Measurements from ENCODE around the gene CCDC15. TPM values are rescaled to one million over a fixed set of nuclear protein-coding genes. Genes with fewer than 3 reads are reported as not detected.
"Not testable (repeated sequence)": the region's sequence is repeated elsewhere in the genome, so short reads cannot be mapped to it uniquely, and the experiment has no call there.

Gene CCDC15
- total RNA-seq, 2 experiments from 2014 or later = 4.3 to 4.5 TPM

DNA sequence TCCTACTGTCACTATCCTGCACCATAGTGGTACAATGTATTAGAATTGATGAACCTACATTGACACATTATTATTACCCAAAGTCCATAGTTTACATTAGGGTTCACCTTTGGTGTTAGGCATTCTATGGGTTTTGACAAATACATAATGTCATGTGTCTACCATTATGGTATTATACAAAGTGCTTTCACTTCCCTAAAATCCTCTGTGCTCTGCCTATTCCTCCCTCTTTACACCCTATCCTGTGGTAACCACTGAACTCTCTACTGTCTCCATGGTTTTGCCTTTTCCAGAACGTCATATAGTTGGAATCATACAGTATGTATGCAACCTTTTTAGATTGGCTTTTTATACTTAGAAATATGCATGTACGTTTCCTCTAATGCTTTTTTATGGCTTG is 51.5 kb downstream of the CCDC15 start:
- DNase-seq = no peak
- H3K27me3 Mint-ChIP-seq = no peaks in the 10 kb centered on the region
- H3K4me1 Mint-ChIP-seq = no peaks in the 10 kb centered on the region
- H3K36me3 Mint-ChIP-seq = peaks cover 58% of the 10 kb centered on the region
- no peak overlapping the region for H3K27ac Mint-ChIP-seq
- peaks cover 8% of the 10 kb centered on the region for H3K9me3 Mint-ChIP-seq
- H3K4me3 Mint-ChIP-seq = no peak overlapping the region

DNA sequence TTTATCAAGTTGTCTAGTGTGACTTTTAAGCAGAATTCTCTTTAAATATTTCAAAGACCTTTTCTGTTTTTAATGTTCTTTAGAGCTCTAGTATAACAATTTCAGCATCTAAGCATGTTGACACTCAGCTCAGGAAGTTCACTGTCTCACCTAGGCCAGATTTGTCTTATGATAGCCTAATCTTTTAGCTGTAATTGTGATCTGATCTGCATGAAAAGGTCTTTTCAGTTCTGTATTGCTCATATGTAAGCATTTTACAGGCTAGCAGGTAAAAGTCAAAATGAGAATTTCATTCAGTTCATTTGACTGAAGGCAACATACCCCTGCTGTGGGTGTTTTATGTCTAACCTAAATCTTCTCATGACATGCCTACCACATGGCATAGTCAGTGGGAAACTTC is 62.4 kb downstream of the CCDC15 start:
- no peak for DNase-seq
- Mint-ChIP-seq H3K4me1 (no peaks in the 10 kb centered on the region), H3K36me3 (peaks cover 7% of the 10 kb centered on the region), H3K27me3 (no peaks in the 10 kb centered on the region), H3K4me3 (no peak overlapping the region), H3K9me3 (peaks cover 6% of the 10 kb centered on the region), H3K27ac (no peak overlapping the region)

DNA sequence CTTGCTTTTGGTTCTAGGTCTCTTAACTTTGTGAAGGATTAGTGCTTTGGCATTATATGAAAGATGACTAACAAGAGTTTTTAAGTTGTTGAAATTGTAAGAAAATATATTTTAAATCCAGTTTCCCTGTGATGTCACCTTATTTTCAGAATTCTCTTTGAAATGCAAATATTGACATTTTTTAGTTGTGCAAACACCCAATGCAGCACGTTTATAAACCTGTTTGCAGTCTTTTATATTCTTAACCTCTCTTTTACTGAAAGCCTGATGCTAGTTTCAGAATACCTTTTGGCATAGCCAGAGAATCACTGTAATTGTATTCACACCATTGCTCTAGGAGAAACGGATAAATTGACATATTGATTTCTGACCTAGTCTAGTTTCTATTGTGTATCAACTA is 66.3 kb downstream of the CCDC15 start:
- Mint-ChIP-seq H3K27ac (no peak overlapping the region), H3K4me1 (no peaks in the 10 kb centered on the region), H3K27me3 (no peaks in the 10 kb centered on the region), H3K9me3 (no peaks in the 10 kb centered on the region), H3K4me3 (no peak overlapping the region), H3K36me3 (no peaks in the 10 kb centered on the region)
- no peak for DNase-seq

DNA sequence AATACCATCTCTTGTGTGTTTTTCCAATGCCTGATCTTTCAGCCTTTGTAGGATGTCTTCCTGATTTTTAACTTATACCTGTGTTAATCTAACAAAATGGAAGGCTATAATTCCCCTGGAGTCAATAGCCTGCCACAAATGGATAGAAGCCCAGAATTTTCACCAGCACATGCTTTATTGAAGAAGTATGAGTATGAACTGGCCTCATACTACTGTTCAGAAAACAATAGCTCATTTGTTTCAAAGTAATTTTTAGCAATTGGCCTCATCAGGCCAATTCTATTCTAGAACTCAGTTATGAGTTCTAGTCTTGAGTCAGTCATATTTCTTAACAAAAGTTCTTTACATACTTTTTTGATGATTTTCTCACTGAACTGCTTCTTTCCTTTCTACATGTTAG is 68.5 kb downstream of the CCDC15 start:
- DNase-seq = no peak
- Mint-ChIP-seq H3K4me3 (no peak overlapping the region), H3K4me1 (no peaks in the 10 kb centered on the region), H3K27ac (no peak overlapping the region), H3K36me3 (peaks cover 4% of the 10 kb centered on the region), H3K27me3 (no peaks in the 10 kb centered on the region), H3K9me3 (peaks cover 1% of the 10 kb centered on the region)

DNA sequence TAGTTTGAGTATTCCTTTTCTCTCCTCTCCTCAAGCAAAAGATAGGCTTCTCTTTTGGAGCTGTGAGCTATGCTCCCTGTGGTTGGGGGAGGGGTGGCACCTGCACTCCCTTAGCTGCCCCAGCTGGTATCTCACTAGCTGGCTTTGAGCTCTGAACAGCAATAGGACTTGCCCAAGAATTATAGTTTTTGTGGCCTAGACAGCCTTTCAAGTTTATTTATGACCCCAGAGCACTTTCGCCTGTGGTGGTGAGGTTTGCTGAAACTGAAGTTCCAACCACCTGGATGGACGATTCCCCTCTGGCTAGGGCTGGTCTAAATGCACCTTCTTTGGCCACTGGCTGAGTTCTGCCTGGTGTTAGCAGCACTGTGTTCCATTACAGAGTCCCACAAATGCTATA is 72.0 kb downstream of the CCDC15 start:
- Mint-ChIP-seq H3K4me3 (no peak overlapping the region), H3K27ac (no peak overlapping the region), H3K9me3 (peaks cover 2% of the 10 kb centered on the region), H3K27me3 (no peaks in the 10 kb centered on the region), H3K4me1 (no peaks in the 10 kb centered on the region), H3K36me3 (peaks cover 12% of the 10 kb centered on the region)
- no peak for DNase-seq

DNA sequence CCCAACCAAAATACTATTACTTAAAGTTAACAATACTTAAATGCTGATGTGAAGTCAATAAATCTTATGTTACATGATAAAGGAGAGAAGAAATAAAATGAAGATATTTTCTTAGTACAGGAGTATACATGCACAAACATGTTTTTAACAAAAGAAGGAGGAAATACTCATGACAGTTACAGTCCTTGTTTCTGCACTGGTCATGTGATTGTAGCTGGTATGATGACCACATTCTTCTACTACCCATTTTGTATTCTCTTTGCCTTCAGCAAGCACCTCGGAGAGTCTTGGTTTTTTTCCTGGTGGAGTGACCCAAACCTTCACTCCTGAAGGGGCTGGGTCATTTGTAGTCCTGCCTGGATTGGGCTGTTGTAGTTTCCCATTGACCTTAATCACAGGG is 75.4 kb downstream of the CCDC15 start:
- peaks cover 38% of the 10 kb centered on the region for H3K36me3 Mint-ChIP-seq
- peaks cover 15% of the 10 kb centered on the region for H3K9me3 Mint-ChIP-seq
- not testable (repeated sequence) for H3K4me1 Mint-ChIP-seq, DNase-seq, H3K27ac Mint-ChIP-seq, H3K27me3 Mint-ChIP-seq, H3K4me3 Mint-ChIP-seq

DNA sequence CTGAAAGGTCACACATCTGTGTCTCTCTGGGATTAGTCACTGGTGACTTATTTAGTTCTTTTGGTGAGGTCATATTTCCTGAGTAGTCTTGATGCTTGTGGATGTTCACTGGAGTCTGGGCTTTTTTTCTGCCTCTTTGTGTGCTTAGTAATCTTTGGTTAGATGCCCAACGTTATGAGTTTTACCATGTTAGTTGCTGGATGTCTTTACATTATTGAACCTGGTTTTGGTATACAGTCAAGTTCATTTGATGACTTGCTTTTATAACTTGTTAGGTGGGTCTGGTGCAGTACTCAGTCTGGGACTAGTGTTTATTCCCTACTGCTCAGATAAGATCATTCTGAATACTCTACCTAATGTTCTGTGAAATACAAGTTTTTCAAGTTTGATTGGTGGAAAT is 82.9 kb downstream of the CCDC15 start:
- Mint-ChIP-seq H3K27ac (no peak overlapping the region), H3K36me3 (peaks cover 32% of the 10 kb centered on the region), H3K4me1 (peaks cover 8% of the 10 kb centered on the region)

DNA sequence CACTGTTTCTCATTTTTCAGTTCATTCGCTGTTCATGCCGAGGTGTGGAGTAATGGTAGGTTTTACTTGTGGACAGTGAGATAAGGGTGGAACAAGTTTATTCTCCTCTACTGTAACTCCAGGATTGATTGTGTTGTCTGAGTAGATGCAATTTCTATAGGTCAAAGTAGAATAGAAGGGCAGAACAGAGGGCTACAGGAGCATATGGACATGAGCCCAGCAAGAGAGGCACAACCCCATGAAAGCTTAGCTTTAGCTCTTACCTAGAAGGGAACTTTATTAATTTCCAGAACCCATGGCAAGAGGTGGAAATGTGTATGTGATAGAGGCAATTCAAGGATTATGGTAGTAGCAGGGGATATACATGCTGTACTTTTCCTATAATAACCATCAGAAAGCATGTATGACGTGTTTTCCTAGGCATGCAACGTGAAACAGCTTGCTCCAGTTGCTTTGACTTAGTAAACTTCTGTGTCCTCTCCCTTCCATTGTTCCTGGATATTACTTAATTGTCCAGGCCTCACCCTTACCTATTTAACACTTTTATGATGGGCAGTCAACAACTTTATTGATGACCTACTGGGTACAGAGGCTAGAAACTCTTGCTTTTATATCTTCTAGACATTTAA is 95.3 kb downstream of the CCDC15 start:
- peaks cover 3% of the 10 kb centered on the region for H3K9me3 Mint-ChIP-seq
- H3K4me1 Mint-ChIP-seq = no peaks in the 10 kb centered on the region
- no peak overlapping the region for H3K27ac Mint-ChIP-seq
- H3K27me3 Mint-ChIP-seq = no peaks in the 10 kb centered on the region
- no peak overlapping the region for H3K4me3 Mint-ChIP-seq
- H3K36me3 Mint-ChIP-seq = peaks cover 7% of the 10 kb centered on the region
- no peak for DNase-seq

More for the DNA sequence above, 82.9 kb downstream of the CCDC15 start:
- H3K4me3 Mint-ChIP-seq = no peak overlapping the region
- peaks cover 17% of the 10 kb centered on the region for H3K9me3 Mint-ChIP-seq
- no peaks in the 10 kb centered on the region for H3K27me3 Mint-ChIP-seq
- no peak for DNase-seq

DNA sequence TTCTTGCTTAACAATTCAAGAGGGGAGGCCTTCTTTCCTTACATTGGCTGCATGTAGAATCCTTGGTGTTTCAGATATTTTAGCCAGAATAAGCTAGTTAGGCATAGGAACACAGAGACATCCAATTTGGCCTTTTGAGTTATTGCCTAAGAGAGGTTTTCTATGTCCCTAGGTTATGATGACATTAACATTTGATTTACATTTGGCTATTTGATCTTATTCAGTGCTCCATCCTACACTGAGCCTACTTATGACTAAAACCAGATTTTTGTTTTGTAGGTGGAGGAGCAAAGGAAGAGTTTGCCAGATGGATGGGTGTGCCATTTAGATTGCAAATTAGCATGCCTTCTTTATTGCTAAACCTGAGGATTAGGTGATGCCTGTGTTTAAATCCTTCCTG is 98.0 kb downstream of the CCDC15 start:
- no peak overlapping the region for H3K4me3 Mint-ChIP-seq
- DNase-seq = no peak
- no peaks in the 10 kb centered on the region for H3K4me1 Mint-ChIP-seq
- H3K27me3 Mint-ChIP-seq = no peaks in the 10 kb centered on the region
- H3K27ac Mint-ChIP-seq = no peak overlapping the region
- H3K9me3 Mint-ChIP-seq = no peaks in the 10 kb centered on the region
- H3K36me3 Mint-ChIP-seq = no peaks in the 10 kb centered on the region

DNA sequence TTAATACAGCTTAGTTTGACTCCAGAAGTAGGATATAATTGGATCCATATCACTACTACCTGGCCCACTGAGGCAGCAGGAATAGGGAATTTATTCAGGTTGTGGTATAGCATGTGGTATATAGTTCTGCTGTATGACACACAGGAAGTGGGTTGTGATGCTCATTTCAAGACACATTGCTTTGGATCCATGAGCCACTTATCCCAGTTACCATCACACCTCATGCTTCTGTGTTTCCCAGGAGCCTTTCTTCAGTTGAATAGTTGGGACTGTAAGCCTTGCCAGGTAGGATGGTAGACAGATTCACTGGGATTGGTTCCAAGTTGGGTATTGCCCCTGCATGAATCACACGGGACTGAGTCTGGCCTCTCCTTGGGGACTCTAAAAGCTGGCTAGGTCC is 99.2 kb downstream of the CCDC15 start:
- DNase-seq = no peak
- H3K27ac Mint-ChIP-seq = no peak overlapping the region
- H3K36me3 Mint-ChIP-seq = no peaks in the 10 kb centered on the region
- H3K9me3 Mint-ChIP-seq = no peaks in the 10 kb centered on the region
- no peaks in the 10 kb centered on the region for H3K27me3 Mint-ChIP-seq
- H3K4me1 Mint-ChIP-seq = no peaks in the 10 kb centered on the region
- no peak overlapping the region for H3K4me3 Mint-ChIP-seq

DNA sequence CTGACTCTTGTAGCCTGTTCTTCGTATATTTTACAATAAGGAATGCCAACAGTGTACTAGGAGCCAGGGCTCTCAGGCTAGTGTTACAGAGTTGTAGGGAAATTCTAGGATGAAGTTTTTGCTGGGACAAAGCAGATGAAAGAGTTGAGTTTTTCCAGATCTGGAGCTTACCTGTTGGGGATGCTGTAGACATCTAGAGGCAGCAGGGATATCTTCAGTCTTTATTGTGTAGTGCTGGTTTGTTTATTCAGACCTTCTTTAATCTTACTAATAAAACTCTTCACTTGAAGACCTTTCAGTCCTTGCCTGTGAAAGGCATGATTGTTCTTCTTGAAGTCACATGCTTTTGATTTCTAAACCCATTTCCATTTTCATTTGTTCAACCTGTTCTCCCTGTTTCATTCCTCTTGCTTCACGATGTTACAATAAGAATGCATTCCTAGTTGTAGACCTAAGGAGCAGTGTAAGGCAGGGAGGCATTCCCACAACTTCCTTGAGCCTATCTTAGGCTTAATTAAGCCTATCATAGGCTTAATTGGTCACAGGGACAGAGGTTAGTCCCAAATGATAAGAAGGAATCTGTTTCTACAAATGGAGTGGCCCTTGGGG is 101.2 kb downstream of the CCDC15 start:
- Mint-ChIP-seq H3K27ac (no peak overlapping the region), H3K4me1 (no peaks in the 10 kb centered on the region), H3K36me3 (no peaks in the 10 kb centered on the region), H3K9me3 (no peaks in the 10 kb centered on the region), H3K4me3 (no peak overlapping the region), H3K27me3 (peaks cover 4% of the 10 kb centered on the region)
- DNase-seq = no peak

DNA sequence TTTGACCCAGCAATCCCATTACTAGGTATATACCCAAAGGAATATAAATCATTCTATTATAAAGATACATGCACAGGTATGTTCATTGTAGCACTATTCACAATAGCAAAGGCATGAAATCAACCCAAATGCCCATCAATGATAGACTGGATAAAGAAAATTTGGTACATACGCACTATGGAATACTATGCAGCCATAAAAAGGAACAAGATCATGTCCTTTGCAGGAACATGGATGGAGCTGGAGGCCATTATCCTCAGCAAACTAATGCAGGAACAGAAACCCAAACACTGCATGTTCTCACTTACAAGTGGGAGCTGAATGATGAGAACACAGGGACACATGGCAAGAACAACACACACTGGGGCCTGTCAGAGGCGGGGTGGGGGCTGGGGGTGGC is 102.1 kb downstream of the CCDC15 start:
- not testable (repeated sequence) for DNase-seq, H3K27ac Mint-ChIP-seq

DNA sequence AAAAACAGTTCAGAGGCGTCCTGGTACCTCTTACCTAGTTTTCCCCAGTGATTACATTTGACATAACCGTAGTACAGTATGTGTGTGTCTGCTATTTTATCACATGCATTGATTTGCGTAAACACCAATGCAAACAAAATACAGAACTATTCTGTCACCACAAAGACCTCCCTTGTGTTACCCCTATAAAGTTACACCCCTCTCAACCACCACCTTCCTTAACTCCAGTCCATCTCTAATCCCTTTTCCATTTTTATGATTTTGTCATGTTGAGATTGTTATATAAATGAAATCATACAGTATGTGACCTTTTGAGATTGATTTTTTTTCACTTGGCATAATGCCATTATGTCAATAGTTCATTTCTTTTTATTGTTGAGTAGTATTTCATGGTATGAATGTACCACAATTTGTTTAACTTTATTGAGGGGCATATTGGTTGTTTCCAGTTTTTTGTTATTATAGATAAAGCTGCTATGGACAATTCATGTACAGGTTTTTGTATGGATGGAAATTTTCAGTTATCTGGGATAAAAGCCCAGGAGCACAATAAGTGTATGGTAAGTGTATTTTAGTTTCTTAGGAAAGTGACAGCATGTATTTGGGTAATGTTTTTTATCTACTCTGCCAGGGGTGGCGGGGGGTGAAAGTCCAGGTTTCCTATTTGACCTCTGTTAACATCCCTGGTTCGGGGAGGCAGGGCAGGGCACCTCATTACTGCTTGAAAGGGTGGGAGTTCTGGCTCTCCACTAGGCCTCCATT is 103.1 kb downstream of the CCDC15 start:
- H3K27ac Mint-ChIP-seq = no peak overlapping the region
- no peak for DNase-seq
- H3K36me3 Mint-ChIP-seq = no peaks in the 10 kb centered on the region
- H3K4me1 Mint-ChIP-seq = peaks cover 4% of the 10 kb centered on the region
- peaks cover 12% of the 10 kb centered on the region for H3K27me3 Mint-ChIP-seq
- H3K9me3 Mint-ChIP-seq = no peaks in the 10 kb centered on the region
- no peak overlapping the region for H3K4me3 Mint-ChIP-seq

More for the DNA sequence above, 102.1 kb downstream of the CCDC15 start:
- not testable (repeated sequence) for H3K4me3 Mint-ChIP-seq, H3K36me3 Mint-ChIP-seq, H3K27me3 Mint-ChIP-seq, H3K9me3 Mint-ChIP-seq, H3K4me1 Mint-ChIP-seq

DNA sequence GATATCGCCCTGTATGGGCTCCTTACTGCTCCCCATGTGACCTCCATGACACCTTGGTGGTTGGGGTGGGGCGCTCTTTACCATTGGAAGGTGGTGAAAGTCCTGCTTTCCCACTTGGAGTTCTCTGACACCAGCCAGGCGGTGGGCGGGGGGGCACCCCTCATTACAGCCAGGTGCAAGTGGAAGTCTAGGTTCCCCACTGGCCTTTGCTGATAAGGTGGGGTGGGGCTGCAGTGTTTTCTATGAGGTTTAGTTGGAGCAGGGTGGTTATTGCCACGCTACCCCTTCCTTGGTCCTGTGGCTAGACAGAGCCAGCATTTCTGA is 103.7 kb downstream of the CCDC15 start:
- DNase-seq = no peak
- Mint-ChIP-seq H3K4me1 (peaks cover 7% of the 10 kb centered on the region), H3K27me3 (peaks cover 17% of the 10 kb centered on the region), H3K27ac (no peak overlapping the region), H3K4me3 (no peak overlapping the region), H3K9me3 (no peaks in the 10 kb centered on the region), H3K36me3 (no peaks in the 10 kb centered on the region)

DNA sequence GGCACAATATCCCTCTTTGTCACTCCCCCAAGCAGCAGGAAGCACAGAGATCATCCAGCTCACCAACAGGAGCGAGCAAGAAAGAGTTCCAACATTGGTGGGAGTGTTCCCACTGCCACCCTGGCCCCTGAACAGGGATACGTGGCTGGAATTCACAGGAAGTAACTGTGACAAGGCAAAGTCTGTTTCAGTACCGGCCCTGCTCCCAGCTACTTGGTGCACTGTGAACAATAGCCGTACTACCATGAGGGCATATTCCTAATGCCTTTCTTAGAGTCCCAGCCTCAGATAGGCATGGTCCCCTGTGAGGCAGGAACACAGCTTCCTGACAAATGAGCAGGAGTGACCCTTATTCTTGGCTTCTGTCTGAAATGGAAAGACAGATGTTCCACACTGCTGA is 107.3 kb downstream of the CCDC15 start:
- H3K4me3 Mint-ChIP-seq = no peak overlapping the region
- peaks cover 12% of the 10 kb centered on the region for H3K4me1 Mint-ChIP-seq
- no peaks in the 10 kb centered on the region for H3K36me3 Mint-ChIP-seq
- DNase-seq = no peak
- H3K27ac Mint-ChIP-seq = no peak overlapping the region
- H3K9me3 Mint-ChIP-seq = no peaks in the 10 kb centered on the region
- H3K27me3 Mint-ChIP-seq = peaks cover 47% of the 10 kb centered on the region
